ENCODE results near the gene PHLDA2. TPM values are rescaled to one million over a fixed set of nuclear protein-coding genes. Genes with fewer than 3 reads are reported as not detected.

PHLDA2 gene
- total and polyA plus RNA-seq, 12 donors, result 0.11 to 8.9 (median 2.1) TPM; not detected in 3

DNA sequence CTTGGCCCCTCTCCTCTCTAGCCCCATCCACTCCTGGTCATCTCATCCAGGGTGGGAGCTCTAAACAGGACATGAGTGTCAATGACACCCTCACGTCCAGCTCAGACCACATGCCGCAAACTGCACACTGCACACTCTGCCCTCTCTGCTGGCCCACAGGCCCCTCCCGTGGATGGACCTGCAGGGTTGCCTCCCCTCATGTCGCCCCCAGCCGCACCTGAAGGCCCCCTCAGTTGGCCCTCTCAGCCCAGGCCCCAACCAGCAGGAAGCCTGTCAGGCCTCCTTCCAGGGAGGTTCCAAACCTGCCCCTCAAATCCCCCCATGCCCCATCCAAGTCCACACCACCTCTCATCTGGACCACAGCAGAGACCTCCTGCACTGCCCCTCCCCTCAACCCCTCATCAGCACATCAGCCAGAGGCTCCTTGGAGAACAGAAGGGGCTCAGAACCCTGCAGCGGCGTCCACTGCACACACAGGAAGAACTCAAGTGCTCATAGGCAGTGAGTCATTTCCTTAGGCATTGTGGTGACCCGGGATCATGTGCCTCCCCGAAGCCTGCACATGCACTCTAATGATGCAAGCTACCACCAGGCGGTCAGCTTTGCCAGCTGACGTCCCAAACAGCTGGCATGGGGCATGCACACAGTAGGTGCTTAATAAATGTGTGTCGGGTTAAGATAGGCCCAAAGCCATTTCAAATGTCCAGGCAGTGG lies 30.7 kb downstream of the PHLDA2 start:
- 29 to 56% (median 53%) methylated on average over 8 to 12 of the region's 12 CpGs for WGBS, 4 donors
- DNase-seq, result peak; percentile 62 to 87 (median 82)

DNA sequence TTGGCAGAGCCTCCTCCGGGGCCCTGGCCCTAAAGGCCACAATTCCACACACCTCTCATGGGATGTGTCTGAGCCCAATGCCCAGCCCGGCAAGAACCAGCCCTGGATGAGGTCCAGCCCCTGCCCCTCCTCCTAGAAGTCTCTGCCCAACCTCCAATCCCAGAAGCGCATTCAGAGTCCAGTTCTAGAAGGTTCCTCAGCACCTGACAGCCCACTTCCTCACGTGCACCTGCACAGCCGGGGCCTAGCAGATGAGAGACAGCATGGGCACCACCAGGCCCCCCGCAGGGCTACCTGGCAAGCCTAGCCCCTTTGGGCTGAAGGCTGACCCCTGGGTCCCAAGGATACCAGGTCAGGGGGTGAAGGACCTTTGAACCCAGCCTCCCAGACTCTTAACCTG lies 32.2 kb downstream of the PHLDA2 start:
- TF ChIP-seq, protein P1, sequence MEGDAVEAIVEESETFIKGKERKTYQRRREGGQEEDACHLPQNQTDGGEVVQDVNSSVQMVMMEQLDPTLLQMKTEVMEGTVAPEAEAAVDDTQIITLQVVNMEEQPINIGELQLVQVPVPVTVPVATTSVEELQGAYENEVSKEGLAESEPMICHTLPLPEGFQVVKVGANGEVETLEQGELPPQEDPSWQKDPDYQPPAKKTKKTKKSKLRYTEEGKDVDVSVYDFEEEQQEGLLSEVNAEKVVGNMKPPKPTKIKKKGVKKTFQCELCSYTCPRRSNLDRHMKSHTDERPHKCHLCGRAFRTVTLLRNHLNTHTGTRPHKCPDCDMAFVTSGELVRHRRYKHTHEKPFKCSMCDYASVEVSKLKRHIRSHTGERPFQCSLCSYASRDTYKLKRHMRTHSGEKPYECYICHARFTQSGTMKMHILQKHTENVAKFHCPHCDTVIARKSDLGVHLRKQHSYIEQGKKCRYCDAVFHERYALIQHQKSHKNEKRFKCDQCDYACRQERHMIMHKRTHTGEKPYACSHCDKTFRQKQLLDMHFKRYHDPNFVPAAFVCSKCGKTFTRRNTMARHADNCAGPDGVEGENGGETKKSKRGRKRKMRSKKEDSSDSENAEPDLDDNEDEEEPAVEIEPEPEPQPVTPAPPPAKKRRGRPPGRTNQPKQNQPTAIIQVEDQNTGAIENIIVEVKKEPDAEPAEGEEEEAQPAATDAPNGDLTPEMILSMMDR (IDR thresholded peaks at IDR 0.05), result no peak
- TF ChIP-seq POLR2A (IDR thresholded peaks at IDR 0.05), result no peak
- H3K4me1 ChIP-seq (replicated peaks in 1 of 2), result peaks cover 15 to 25% of the 10 kb centered on the region in 2 donors
- no peak overlapping the region for H3K27ac ChIP-seq
- no peaks in the 10 kb centered on the region for H3K9me3 ChIP-seq (replicated peaks in 1 of 3)
- no peaks in the 10 kb centered on the region for H3K36me3 ChIP-seq (replicated peaks in 1 of 2)
- no peak for DNase-seq
- no peaks in the 10 kb centered on the region for H3K27me3 ChIP-seq
- 63 to 97% (median 90%) methylated on average over 1 to 6 of the region's 6 CpGs for WGBS, 4 donors
- no peak overlapping the region for H3K4me3 ChIP-seq
- intact Hi-C loops (cut with DNase I), result no loop called here

More for the DNA sequence above, 30.7 kb downstream of the PHLDA2 start:
- no peak overlapping the region for H3K4me3 ChIP-seq
- peak overlapping the region in 4 of 5 donors; percentile 53 to 89 (median 68) for H3K27ac ChIP-seq
- H3K27me3 ChIP-seq, result no peaks in the 10 kb centered on the region
- TF ChIP-seq, protein P1 (IDR thresholded peaks at IDR 0.05), result no peak
- no peak for TF ChIP-seq POLR2A (IDR thresholded peaks at IDR 0.05)
- peaks cover 6 to 24% of the 10 kb centered on the region in 2 donors for H3K4me1 ChIP-seq (replicated peaks in 1 of 2)
- intact Hi-C loops (cut with DNase I), result no loop called here
- no peaks in the 10 kb centered on the region for H3K9me3 ChIP-seq (replicated peaks in 1 of 3)
- no peaks in the 10 kb centered on the region for H3K36me3 ChIP-seq (replicated peaks in 1 of 2)

DNA sequence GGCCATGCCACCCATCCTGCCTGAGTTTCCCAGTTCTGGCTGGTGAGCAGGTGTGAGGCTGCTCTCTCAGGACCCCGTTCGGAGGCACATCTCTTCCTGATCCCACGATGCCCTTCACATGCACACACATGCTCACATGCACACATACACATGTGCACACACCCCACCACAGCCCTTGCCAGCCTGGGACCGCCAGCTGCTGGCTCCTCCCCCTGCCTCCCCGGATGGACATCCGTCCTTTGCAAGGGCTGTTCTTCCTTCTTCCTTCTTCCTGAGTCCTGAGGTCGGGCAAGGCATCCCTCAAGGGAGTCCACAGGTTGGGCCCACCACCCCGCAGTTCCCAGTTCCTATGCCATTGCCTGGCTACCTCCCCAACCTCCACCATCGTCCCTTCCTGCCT lies 33.2 kb downstream of the PHLDA2 start:
- intact Hi-C loops (cut with DNase I), result no loop called here
- TF ChIP-seq, protein P1 (IDR thresholded peaks at IDR 0.05), result no peak
- no peak for TF ChIP-seq POLR2A (IDR thresholded peaks at IDR 0.05)
- Histone ChIP-seq H3K36me3 (replicated peaks in 1 of 2) (no peaks in the 10 kb centered on the region), H3K4me1 (replicated peaks in 1 of 2) (peaks cover 20 to 26% of the 10 kb centered on the region in 2 donors), H3K9me3 (replicated peaks in 1 of 3) (no peaks in the 10 kb centered on the region), H3K27ac (no peak overlapping the region), H3K27me3 (no peaks in the 10 kb centered on the region), H3K4me3 (no peak overlapping the region)
- DNase-seq, result no peak
- WGBS, 4 donors, result 77 to 84% (median 81%) methylated on average over 6 to 9 of the region's 9 CpGs

DNA sequence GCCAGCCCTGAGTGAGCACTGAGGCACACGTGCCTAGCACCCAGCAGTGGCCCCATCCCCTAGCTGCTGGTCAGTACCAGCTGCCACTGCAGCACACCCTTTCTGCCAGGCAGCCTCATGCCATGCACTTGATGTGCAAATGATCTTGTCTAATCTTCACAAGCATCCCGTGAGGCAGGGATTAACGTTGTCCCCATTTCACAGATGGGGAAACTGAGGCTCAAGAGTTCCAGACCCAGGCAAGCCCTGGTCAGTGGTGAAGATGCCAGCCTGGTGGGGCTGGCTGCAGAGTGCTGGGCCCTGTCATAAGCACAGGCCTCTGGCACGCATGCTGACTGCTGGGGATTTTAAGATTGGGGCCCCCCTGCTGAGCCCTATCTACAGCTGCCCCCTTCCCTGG lies 35.3 kb downstream of the PHLDA2 start:
- H3K27me3 ChIP-seq, result no peaks in the 10 kb centered on the region
- H3K4me1 ChIP-seq (replicated peaks in 1 of 2), result peaks cover 20 to 23% of the 10 kb centered on the region in 2 donors
- 79 to 95% (median 90%) methylated on average over 2 to 4 of the region's 4 CpGs for WGBS, 4 donors
- intact Hi-C loops (cut with DNase I), result loop anchor here in 1 of 2 donors (5.0 kb wide), 1 partner anchor 467 kb away; no protein-coding TSS in a partner anchor
- no peaks in the 10 kb centered on the region for H3K9me3 ChIP-seq (replicated peaks in 1 of 3)
- DNase-seq, result no peak
- H3K36me3 ChIP-seq (replicated peaks in 1 of 2), result no peaks in the 10 kb centered on the region
- no peak for TF ChIP-seq POLR2A (IDR thresholded peaks at IDR 0.05)
- TF ChIP-seq, protein P1 (IDR thresholded peaks at IDR 0.05), result no peak
- no peak overlapping the region for H3K4me3 ChIP-seq
- no peak overlapping the region for H3K27ac ChIP-seq
